K562 (cell line): Measurements from ENCODE around the gene BMP3.

Source experiments
- BACH1 ChIP-seq: fragments of 200-800 bp; sonication (Bioruptor generic); IDR thresholded peaks from 2 replicates; pipeline ENCODE4 v1.6.1; 2016; ENCODE audit warnings: missing genetic modification characterization, missing compliant biosample characterization
- BCLAF1 ChIP-seq, 2 experiments: fragments of 450-650 bp in 1 of 2; IDR thresholded peaks; 2 replicates each; pipeline ENCODE4 v1.6.1; 2011 to 2017; ENCODE audit warnings: low read depth in 2 of 2, antibody characterized with exemption in 1 of 2, borderline replicate concordance in 1 of 2, low read length in 1 of 2, mild to moderate bottlenecking in 1 of 2, mixed read lengths in 1 of 2; ENCODE audit not compliant: control insufficient read depth in 1 of 2
- EZH2 ChIP-seq: IDR thresholded peaks from 2 replicates; pipeline ENCODE4 v1.6.1; 2012; ENCODE audit warnings: low read depth, mild to moderate bottlenecking, inconsistent platforms, low read length, borderline replicate concordance
- NONO ChIP-seq, 2 experiments: fragments of 200-400 bp in 1 of 2; fragments of 450-650 bp in 1 of 2; formaldehyde crosslinking in 1 of 2; IDR thresholded peaks; 2 replicates each; pipeline ENCODE4 v1.6.1; 2017; ENCODE audit warnings: low read depth in 2 of 2, mild to moderate bottlenecking in 2 of 2, moderate library complexity in 2 of 2, low read length in 1 of 2
- POLR2G ChIP-seq: fragments of 200-400 bp; formaldehyde crosslinking; IDR thresholded peaks from 2 replicates; pipeline ENCODE4 v1.6.1; 2017; ENCODE audit warnings: low read depth, mild to moderate bottlenecking, antibody characterized with exemption, low read length, moderate library complexity
- SPI1 ChIP-seq: IDR thresholded peaks from 2 replicates; pipeline ENCODE4 v1.6.1; 2011; ENCODE audit warnings: low read depth, low read length, control low read depth, borderline replicate concordance
- ZNF263 ChIP-seq: sonication (generic); formaldehyde crosslinking; IDR thresholded peaks from 2 replicates; pipeline ENCODE4 v1.8.0; 2022; ENCODE audit warnings: mild to moderate bottlenecking, missing genetic modification reagents, borderline replicate concordance
- ZNF274 ChIP-seq: IDR thresholded peaks from 2 replicates; pipeline ENCODE4 v1.6.1; 2011; ENCODE audit warnings: low read depth, mild to moderate bottlenecking, low read length, moderate library complexity, borderline replicate concordance
- TF ChIP-seq, protein P1 (sequence below): sonication (generic); formaldehyde crosslinking; IDR thresholded peaks from 2 replicates; pipeline ENCODE4 v1.8.1; 2022; ENCODE audit warnings: missing genetic modification reagents
- TF ChIP-seq, protein P2 (sequence below), 3 experiments: IDR thresholded peaks in 2 of 3; conservative IDR thresholded peaks in 1 of 3; 2 replicates each; pipeline ENCODE4 v1.5.1; 2011 to 2012; ENCODE audit warnings: low read length in 3 of 3, mild to moderate bottlenecking in 3 of 3, control low read depth in 2 of 3, improper control_type of control experiment in 1 of 3, inconsistent platforms in 1 of 3, low read depth in 1 of 3, mixed read lengths in 1 of 3, moderate library complexity in 1 of 3; ENCODE audit not compliant: insufficient read depth in 2 of 3
- TF ChIP-seq, protein P3 (sequence below), 2 experiments: IDR thresholded peaks; 2 replicates each; pipeline ENCODE4 v1.6.1; 2011; ENCODE audit warnings: borderline replicate concordance in 1 of 2, control low read depth in 1 of 2, low read depth in 1 of 2, low read length in 1 of 2, mild to moderate bottlenecking in 1 of 2, mixed read lengths in 1 of 2, moderate library complexity in 1 of 2; ENCODE audit not compliant: insufficient read depth in 1 of 2, insufficient read length in 1 of 2, poor library complexity in 1 of 2, severe bottlenecking in 1 of 2; ENCODE audit errors: extremely low read depth in 1 of 2

GRCh38 chr4:81084634-81085033 lies 54.1 kb downstream of the BMP3 start:
- TF ChIP-seq, protein P1, sequence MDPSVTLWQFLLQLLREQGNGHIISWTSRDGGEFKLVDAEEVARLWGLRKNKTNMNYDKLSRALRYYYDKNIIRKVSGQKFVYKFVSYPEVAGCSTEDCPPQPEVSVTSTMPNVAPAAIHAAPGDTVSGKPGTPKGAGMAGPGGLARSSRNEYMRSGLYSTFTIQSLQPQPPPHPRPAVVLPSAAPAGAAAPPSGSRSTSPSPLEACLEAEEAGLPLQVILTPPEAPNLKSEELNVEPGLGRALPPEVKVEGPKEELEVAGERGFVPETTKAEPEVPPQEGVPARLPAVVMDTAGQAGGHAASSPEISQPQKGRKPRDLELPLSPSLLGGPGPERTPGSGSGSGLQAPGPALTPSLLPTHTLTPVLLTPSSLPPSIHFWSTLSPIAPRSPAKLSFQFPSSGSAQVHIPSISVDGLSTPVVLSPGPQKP (CRISPR knock-in tag): no peak
- TF ChIP-seq POLR2G (no peak), BACH1 (tag) (no peak), SPI1 (no peak), NONO (IDR thresholded peaks at IDR 0.05; ENCODE audit: low read depth in 2 of 2, low read length in 1 of 2) (no peak), ZNF263 (CRISPR knock-in tag) (no peak), ZNF274 (no peak), BCLAF1 (IDR thresholded peaks at IDR 0.05; ENCODE audit: borderline replicate concordance in 1 of 2, control insufficient read depth in 1 of 2, low read depth in 2 of 2, low read length in 1 of 2) (no peak), EZH2 (no peak)
- TF ChIP-seq, protein P2, sequence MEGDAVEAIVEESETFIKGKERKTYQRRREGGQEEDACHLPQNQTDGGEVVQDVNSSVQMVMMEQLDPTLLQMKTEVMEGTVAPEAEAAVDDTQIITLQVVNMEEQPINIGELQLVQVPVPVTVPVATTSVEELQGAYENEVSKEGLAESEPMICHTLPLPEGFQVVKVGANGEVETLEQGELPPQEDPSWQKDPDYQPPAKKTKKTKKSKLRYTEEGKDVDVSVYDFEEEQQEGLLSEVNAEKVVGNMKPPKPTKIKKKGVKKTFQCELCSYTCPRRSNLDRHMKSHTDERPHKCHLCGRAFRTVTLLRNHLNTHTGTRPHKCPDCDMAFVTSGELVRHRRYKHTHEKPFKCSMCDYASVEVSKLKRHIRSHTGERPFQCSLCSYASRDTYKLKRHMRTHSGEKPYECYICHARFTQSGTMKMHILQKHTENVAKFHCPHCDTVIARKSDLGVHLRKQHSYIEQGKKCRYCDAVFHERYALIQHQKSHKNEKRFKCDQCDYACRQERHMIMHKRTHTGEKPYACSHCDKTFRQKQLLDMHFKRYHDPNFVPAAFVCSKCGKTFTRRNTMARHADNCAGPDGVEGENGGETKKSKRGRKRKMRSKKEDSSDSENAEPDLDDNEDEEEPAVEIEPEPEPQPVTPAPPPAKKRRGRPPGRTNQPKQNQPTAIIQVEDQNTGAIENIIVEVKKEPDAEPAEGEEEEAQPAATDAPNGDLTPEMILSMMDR (IDR thresholded peaks at IDR 0.05 in 2 of 3, conservative IDR thresholded peaks at IDR 0.05 in 1 of 3; ENCODE audit: insufficient read depth in 2 of 3, low read depth in 1 of 3, low read length in 3 of 3): no peak
- TF ChIP-seq, protein P3, sequence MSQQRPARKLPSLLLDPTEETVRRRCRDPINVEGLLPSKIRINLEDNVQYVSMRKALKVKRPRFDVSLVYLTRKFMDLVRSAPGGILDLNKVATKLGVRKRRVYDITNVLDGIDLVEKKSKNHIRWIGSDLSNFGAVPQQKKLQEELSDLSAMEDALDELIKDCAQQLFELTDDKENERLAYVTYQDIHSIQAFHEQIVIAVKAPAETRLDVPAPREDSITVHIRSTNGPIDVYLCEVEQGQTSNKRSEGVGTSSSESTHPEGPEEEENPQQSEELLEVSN (IDR thresholded peaks at IDR 0.05; ENCODE audit: borderline replicate concordance in 1 of 2, extremely low read depth in 1 of 2, insufficient read depth in 1 of 2, insufficient read length in 1 of 2, low read depth in 1 of 2, low read length in 1 of 2, poor library complexity in 1 of 2, severe bottlenecking in 1 of 2): no peak
